GM19395 (cell line): ENCODE results near the gene TMEM63C.

Experiments used
- ATAC-seq: cut with Tn5 transposase; IDR thresholded peaks from one replicate; pipeline ENCODE4 v1.9.1; 2021; ENCODE audit warnings: mild to moderate bottlenecking, moderate library complexity; ENCODE audit not compliant: unreplicated experiment

The TMEM63C gene

GRCh38 chr14:77181603-77182437, at the start of gene TMEM63C:
Gene TMEM63C (plus strand): TSS chr14:77181798. CDS start chr14:77218814, 37,016 bp downstream.
- ATAC-seq: peak; percentile 72

- ATAC-seq: no peak
Measured at GRCh38 chr14:77131871-77132486, 49.6 kb upstream of the TMEM63C start.

GRCh38 chr14:77133720-77134338, 47.8 kb upstream of the TMEM63C start:
- peak; percentile 57 for ATAC-seq

- ATAC-seq: no peak
Measured at GRCh38 chr14:77139022-77139421, 42.6 kb upstream of the TMEM63C start.

- ATAC-seq: no peak
Measured at GRCh38 chr14:77139540-77140358, 41.8 kb upstream of the TMEM63C start.

- ATAC-seq: no peak
Measured at GRCh38 chr14:77140359-77141213, 41.0 kb upstream of the TMEM63C start.

- ATAC-seq: no peak
Measured at GRCh38 chr14:77141214-77142004, 40.2 kb upstream of the TMEM63C start, which contains the start of gene ZDHHC22. Gene ZDHHC22 (minus strand): TSS chr14:77141791. CDS start chr14:77139738, 2,053 bp downstream.

GRCh38 chr14:77142005-77142800, 39.4 kb upstream of the TMEM63C start:
- no peak for ATAC-seq

- ATAC-seq: no peak
Measured at GRCh38 chr14:77143071-77143470, 38.5 kb upstream of the TMEM63C start.

GRCh38 chr14:77144412-77145115, 37.0 kb upstream of the TMEM63C start:
- ATAC-seq: no peak

- ATAC-seq: no peak
Measured at GRCh38 chr14:77145975-77146740, 35.4 kb upstream of the TMEM63C start.

- no peak for ATAC-seq
Measured at GRCh38 chr14:77148510-77149231, 32.9 kb upstream of the TMEM63C start.

- ATAC-seq: no peak
Measured at GRCh38 chr14:77151245-77151644, 30.4 kb upstream of the TMEM63C start.

- ATAC-seq: no peak
Measured at GRCh38 chr14:77151918-77152588, 29.5 kb upstream of the TMEM63C start.

GRCh38 chr14:77153802-77154201, 27.8 kb upstream of the TMEM63C start:
- no peak for ATAC-seq

- no peak for ATAC-seq
Measured at GRCh38 chr14:77154421-77154820, 27.2 kb upstream of the TMEM63C start.
